NB4 (cell line): ENCODE measurements around the gene ADGRE1.

Experiments
- CTCF ChIP-seq: IDR thresholded peaks from one replicate; pipeline ENCODE4 v1.5.1; 2012; ENCODE audit warnings: low read depth, low read length
- MYC ChIP-seq: IDR thresholded peaks from 2 replicates; pipeline ENCODE4 v1.6.1; 2011; ENCODE audit warnings: low read depth, low read length
- POLR2A ChIP-seq: IDR thresholded peaks from 2 replicates; pipeline ENCODE4 v1.6.1; 2011; ENCODE audit warnings: mild to moderate bottlenecking; ENCODE audit not compliant: insufficient read length; ENCODE audit errors: extremely low read depth

- TF ChIP-seq POLR2A: no peak
- no peak for TF ChIP-seq MYC
- no peak for TF ChIP-seq CTCF
Measured at GRCh38 chr19:6916952-6917351, 29.6 kb downstream of the ADGRE1 start.
